H1 (cell line): ENCODE results near the gene NEGR1. TPM values are rescaled to one million over a fixed set of nuclear protein-coding genes. Genes with fewer than 3 reads are reported as not detected.

Experiments
- CTCF ChIA-PET: fragments of 300-600 bp; sonication (Branson Sonifier 250); formaldehyde crosslinking; loops from one replicate; lab custom pipeline; 2021; ENCODE audit not compliant: partially characterized antibody; lab: Charles Lee
- POLR2A ChIA-PET: fragments of 300-600 bp; sonication (Branson Sonifier 250); formaldehyde crosslinking; loops from one replicate; lab custom pipeline; 2021; ENCODE audit warnings: inconsistent platforms; ENCODE audit not compliant: partially characterized antibody; lab: Charles Lee
- DNase-seq, 2 experiments: peaks; one replicate each; pipeline versions ENCODE4 v3.0.0 to v3.0.0-alpha.2; 2010 to 2022; ENCODE audit warnings: low spot score in 2 of 2, low read depth in 1 of 2, mixed read lengths in 1 of 2
- FAIRE-seq: peaks from 2 replicates; lab custom pipeline; 2011; peaks lifted over from hg19 to GRCh38; lab: Jason Lieb, UNC
- H2AFZ ChIP-seq: 2 replicates; pipeline ENCODE4 v1.8.1; 2012; ENCODE audit warnings: low read length, inconsistent platforms
- H2AK5ac ChIP-seq: 2 replicates; pipeline ENCODE4 v1.6.1; 2013; ENCODE audit warnings: low read depth, low read length
- H2BK120ac ChIP-seq: replicated peaks from 2 replicates; pipeline ENCODE3; 2013; ENCODE audit warnings: low read depth, low read length, inconsistent platforms
- H2BK12ac ChIP-seq: 2 replicates; pipeline ENCODE4 v1.6.1; 2013; ENCODE audit warnings: low read depth, low read length
- H2BK15ac ChIP-seq: 2 replicates; pipeline ENCODE4 v1.6.1; 2013; ENCODE audit warnings: low read length
- H2BK20ac ChIP-seq: 2 replicates; pipeline ENCODE4 v1.6.1; 2013; ENCODE audit warnings: low read length
- H2BK5ac ChIP-seq: 2 replicates; pipeline ENCODE4 v1.6.1; 2013; ENCODE audit warnings: low read depth, low read length
- H3K14ac ChIP-seq: 2 replicates; pipeline ENCODE4 v1.6.1; 2013; ENCODE audit warnings: inconsistent platforms; ENCODE audit not compliant: insufficient read length
- H3K18ac ChIP-seq: 2 replicates; pipeline ENCODE4 v1.6.1; 2013; ENCODE audit warnings: low read length; ENCODE audit errors: extremely low read depth
- H3K23ac ChIP-seq: 2 replicates; pipeline ENCODE4 v1.6.1; 2013; ENCODE audit warnings: inconsistent platforms; ENCODE audit not compliant: insufficient read length
- H3K23me2 ChIP-seq: 2 replicates; pipeline ENCODE4 v1.6.1; 2013; ENCODE audit warnings: low read depth, low read length
- H3K27ac ChIP-seq: 2 replicates; pipeline ENCODE4 v1.6.1; 2011; ENCODE audit warnings: low read depth, low read length, inconsistent platforms
- H3K27me3 ChIP-seq, 4 experiments: replicated peaks in 1 of 4; 1 replicate in 1 of 4; 2 replicates in 3 of 4; pipeline versions ENCODE4 v1.6.1 to v1.8.1; 2011 to 2013; ENCODE audit warnings: low read length in 3 of 4, mild to moderate bottlenecking in 3 of 4, inconsistent platforms in 2 of 4, mixed read lengths in 2 of 4, moderate library complexity in 1 of 4; ENCODE audit not compliant: control insufficient read depth in 3 of 4, insufficient read depth in 3 of 4; ENCODE audit errors: extremely low read depth in 1 of 4
- H3K36me3 ChIP-seq, 4 experiments: 2 replicates each; pipeline versions ENCODE4 v1.6.1 to v1.8.1; 2011 to 2013; ENCODE audit warnings: mild to moderate bottlenecking in 4 of 4, low read length in 3 of 4, moderate library complexity in 2 of 4, control low read depth in 1 of 4, inconsistent platforms in 1 of 4; ENCODE audit not compliant: insufficient read depth in 4 of 4, control insufficient read depth in 2 of 4
- H3K4ac ChIP-seq: replicated peaks from 2 replicates; pipeline ENCODE3; 2013; ENCODE audit warnings: low read length, low read depth, mixed read lengths, inconsistent platforms; ENCODE audit not compliant: insufficient read length
- H3K4me1 ChIP-seq, 4 experiments: replicated peaks in 1 of 4; 1 replicate in 1 of 4; 2 replicates in 3 of 4; pipeline versions ENCODE4 v1.6.1 to v1.8.1; 2011 to 2013; ENCODE audit warnings: low read length in 3 of 4, inconsistent platforms in 2 of 4, mixed read lengths in 1 of 4; ENCODE audit not compliant: insufficient read depth in 4 of 4, control insufficient read depth in 3 of 4
- H3K4me2 ChIP-seq, 2 experiments: 2 replicates each; pipeline versions ENCODE4 v1.6.1 to v1.8.1; 2011 to 2013; ENCODE audit warnings: low read depth in 2 of 2, low read length in 2 of 2, control low read depth in 1 of 2, inconsistent platforms in 1 of 2, mild to moderate bottlenecking in 1 of 2; ENCODE audit not compliant: insufficient read depth in 1 of 2
- H3K4me3 ChIP-seq, 4 experiments: fragments of 200-600, 300-600 bp in 1 of 4; sonication (generic), shearing (Covaris generic), sonication (Bioruptor Twin) in 1 of 4; 2 replicates each; pipeline versions ENCODE4 v1.5.1 to v1.8.1; 2011 to 2016; ENCODE audit warnings: low read length in 4 of 4, low read depth in 3 of 4, control low read depth in 2 of 4, inconsistent platforms in 2 of 4, mild to moderate bottlenecking in 2 of 4, mixed read lengths in 1 of 4, moderate library complexity in 1 of 4; ENCODE audit not compliant: insufficient read depth in 2 of 4; ENCODE audit errors: extremely low read depth in 1 of 4
- H3K56ac ChIP-seq: replicated peaks from 2 replicates; pipeline ENCODE3; 2013; ENCODE audit warnings: low read depth, mild to moderate bottlenecking, mixed read lengths, low read length, inconsistent platforms; ENCODE audit not compliant: insufficient read length
- H3K79me1 ChIP-seq: 2 replicates; pipeline ENCODE4 v1.6.1; 2013; ENCODE audit warnings: low read depth, low read length, control low read depth
- H3K79me2 ChIP-seq, 2 experiments: 2 replicates each; pipeline versions ENCODE4 v1.6.1 to v1.8.1; 2012 to 2013; ENCODE audit warnings: low read length in 2 of 2, mild to moderate bottlenecking in 2 of 2, inconsistent platforms in 1 of 2; ENCODE audit not compliant: insufficient read depth in 2 of 2, control insufficient read depth in 1 of 2
- H3K9ac ChIP-seq, 4 experiments: replicated peaks in 1 of 4; 1 replicate in 1 of 4; 2 replicates in 3 of 4; pipeline versions ENCODE4 v1.6.1 to v1.8.1; 2011 to 2013; ENCODE audit warnings: low read depth in 3 of 4, low read length in 3 of 4, control low read depth in 2 of 4, mild to moderate bottlenecking in 2 of 4, moderate library complexity in 2 of 4, inconsistent platforms in 1 of 4; ENCODE audit errors: extremely low read depth in 1 of 4
- H3K9me3 ChIP-seq, 2 experiments: 2 replicates each; pipeline versions ENCODE4 v1.6.1 to v1.8.1; 2012 to 2013; ENCODE audit warnings: mild to moderate bottlenecking in 2 of 2, moderate library complexity in 2 of 2, control low read depth in 1 of 2, inconsistent platforms in 1 of 2, low read depth in 1 of 2, low read length in 1 of 2, mixed read lengths in 1 of 2; ENCODE audit not compliant: insufficient read depth in 2 of 2
- H4K20me1 ChIP-seq, 2 experiments: replicated peaks in 1 of 2; 2 replicates each; pipeline versions ENCODE3 to v1.8.1; 2011 to 2013; ENCODE audit warnings: inconsistent platforms in 2 of 2, low read length in 2 of 2, mild to moderate bottlenecking in 1 of 2; ENCODE audit not compliant: insufficient read depth in 2 of 2, control insufficient read depth in 1 of 2
- H4K5ac ChIP-seq: 2 replicates; pipeline ENCODE4 v1.6.1; 2013; ENCODE audit warnings: low read length, low read depth, mixed read lengths, inconsistent platforms; ENCODE audit not compliant: insufficient read length
- H4K8ac ChIP-seq: 2 replicates; pipeline ENCODE4 v1.8.0; 2013; ENCODE audit warnings: mild to moderate bottlenecking, moderate library complexity, low read length, inconsistent platforms; ENCODE audit not compliant: insufficient read depth; ENCODE audit errors: extremely low read depth
- H4K91ac ChIP-seq: replicated peaks from 2 replicates; pipeline ENCODE3; 2013; ENCODE audit warnings: low read length, mixed read lengths, inconsistent platforms; ENCODE audit not compliant: insufficient read length
- ASH2L ChIP-seq: fragments of 200-600, 300-600 bp; sonication (generic); IDR thresholded peaks from one replicate; pipeline ENCODE4 v1.7.1; 2017; ENCODE audit warnings: low read length
- CHD1 ChIP-seq: IDR thresholded peaks from 2 replicates; pipeline ENCODE4 v1.6.1; 2012; ENCODE audit warnings: low read depth, low read length, improper control_type of control experiment
- CHD2 ChIP-seq: IDR thresholded peaks from 2 replicates; pipeline ENCODE4 v1.6.1; 2012; ENCODE audit warnings: low read length, improper control_type of control experiment
- SP1 ChIP-seq: IDR thresholded peaks from 2 replicates; pipeline ENCODE4 v1.6.1; 2011; ENCODE audit warnings: low read depth, low read length
- WGBS, 2 experiments: shearing (Covaris generic) in 1 of 2; methylation state at CpG; one replicate each; pipeline versions ENCODE4 v1.1.6 to v1.1.7; 2013 to 2015; ENCODE audit warnings: low lambda C conversion rate in 2 of 2, mixed read lengths in 2 of 2, inconsistent platforms in 1 of 2, low coverage in 1 of 2, missing lambda C conversion rate in 1 of 2; ENCODE audit not compliant: insufficient replicate concordance in 2 of 2, insufficient coverage in 1 of 2, insufficient read length in 1 of 2; ENCODE audit errors: extremely low coverage in 1 of 2, missing lambda C conversion rate in 1 of 2; 5-methylcytosine and 5-hydroxymethylcytosine counted together
- polyA plus RNA-seq, 7 experiments: library from polyadenylated mRNA; depleted of rRNA in 3 of 7; stranded (reverse) in 5 of 7; unstranded in 2 of 7; fragments of >200 nt in 5 of 7; fragments of 200-250 nt in 2 of 7; gene quantifications; 1 replicate in 5 of 7; 2 replicates in 1 of 7; 4 replicates in 1 of 7; pipeline versions ENCODE4 v1.2.1 to v1.2.3, GENCODE V29; 2011 to 2013; ENCODE audit warnings: missing spikeins in 2 of 7, mixed read lengths in 2 of 7
- total RNA-seq: library from RNA; stranded (reverse); fragmentation: NEBNext Ultra II Directional; extraction: Animal tissue kit (Norgen Biotek cat#: 25700); gene quantifications from 2 replicates; pipeline ENCODE4 v1.2.1, GENCODE V29; 2021
- TF ChIP-seq, protein P1 (sequence below), 3 experiments: IDR thresholded peaks; 1 replicate in 2 of 3; 2 replicates in 1 of 3; pipeline versions ENCODE4 v1.5.1 to v1.6.1; 2011; ENCODE audit warnings: low read length in 3 of 3, mild to moderate bottlenecking in 3 of 3, inconsistent platforms in 2 of 3, low read depth in 1 of 3, moderate library complexity in 1 of 3; ENCODE audit not compliant: insufficient read depth in 1 of 3; ENCODE audit errors: control extremely low read depth in 1 of 3

Gene NEGR1
- total and polyA plus RNA-seq, 2 of the 8 experiments (the other 6 are each of a cell fraction or from before 2014, with no cell fraction given) = 0.71 to 1.3 TPM

DNA sequence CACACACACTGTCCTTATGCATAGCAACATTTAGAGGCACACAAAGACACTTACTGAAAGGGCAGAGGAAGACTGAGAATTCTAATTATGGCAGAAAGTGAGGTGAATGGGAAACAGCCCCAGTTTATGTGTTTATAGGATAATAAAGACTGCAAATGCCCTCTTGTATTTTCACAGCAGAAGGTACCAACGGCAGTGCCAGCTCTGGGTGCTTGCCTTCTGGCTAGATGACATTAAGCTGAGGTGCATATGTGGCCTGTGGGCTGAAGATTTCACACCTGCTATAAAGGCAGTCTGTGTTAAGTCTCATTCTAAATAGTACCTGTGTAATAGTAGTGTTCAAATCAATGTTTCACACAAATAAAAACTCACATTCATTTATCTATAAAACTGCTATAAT, 854.3 kb downstream of the NEGR1 start:
- Histone ChIP-seq H2AK5ac (peak overlapping the region; percentile 44; the same call in 1 of the 2 replicates), H3K27ac (no peak overlapping the region), H3K9ac (no peak overlapping the region), H3K18ac (no peak overlapping the region), H3K4me1 (peaks cover 0 to 3% (median under 1%) of the 10 kb centered on the region in 4 experiments; a peak in 3 of 7 replicates), H3K14ac (no peak overlapping the region), H3K56ac (no peak overlapping the region), H3K23me2 (no peaks in the 10 kb centered on the region), H3K9me3 (no peaks in the 10 kb centered on the region), H3K23ac (no peak overlapping the region), H3K4ac (no peak overlapping the region), H3K4me2 (no peak overlapping the region), H2BK15ac (no peak overlapping the region), H3K79me1 (no peaks in the 10 kb centered on the region), H3K36me3 (no peaks in the 10 kb centered on the region), H4K91ac (no peak overlapping the region), H2BK5ac (no peak overlapping the region), H3K79me2 (no peaks in the 10 kb centered on the region), H2AFZ (no peak overlapping the region), H4K5ac (no peak overlapping the region), H2BK20ac (no peak overlapping the region), H2BK12ac (no peak overlapping the region), H4K8ac (no peak overlapping the region), H2BK120ac (no peak overlapping the region), H3K27me3 (no peaks in the 10 kb centered on the region), H3K4me3 (no peak overlapping the region), H4K20me1 (no peaks in the 10 kb centered on the region)
- POLR2A ChIA-PET = no interaction called here
- WGBS, 2 experiments = 90% methylated on average over 1 of the region's 1 CpG; no CpG with 5 or more reads in 1 of the 2 experiments
- no peak for TF ChIP-seq ASH2L
- TF ChIP-seq, protein P1, sequence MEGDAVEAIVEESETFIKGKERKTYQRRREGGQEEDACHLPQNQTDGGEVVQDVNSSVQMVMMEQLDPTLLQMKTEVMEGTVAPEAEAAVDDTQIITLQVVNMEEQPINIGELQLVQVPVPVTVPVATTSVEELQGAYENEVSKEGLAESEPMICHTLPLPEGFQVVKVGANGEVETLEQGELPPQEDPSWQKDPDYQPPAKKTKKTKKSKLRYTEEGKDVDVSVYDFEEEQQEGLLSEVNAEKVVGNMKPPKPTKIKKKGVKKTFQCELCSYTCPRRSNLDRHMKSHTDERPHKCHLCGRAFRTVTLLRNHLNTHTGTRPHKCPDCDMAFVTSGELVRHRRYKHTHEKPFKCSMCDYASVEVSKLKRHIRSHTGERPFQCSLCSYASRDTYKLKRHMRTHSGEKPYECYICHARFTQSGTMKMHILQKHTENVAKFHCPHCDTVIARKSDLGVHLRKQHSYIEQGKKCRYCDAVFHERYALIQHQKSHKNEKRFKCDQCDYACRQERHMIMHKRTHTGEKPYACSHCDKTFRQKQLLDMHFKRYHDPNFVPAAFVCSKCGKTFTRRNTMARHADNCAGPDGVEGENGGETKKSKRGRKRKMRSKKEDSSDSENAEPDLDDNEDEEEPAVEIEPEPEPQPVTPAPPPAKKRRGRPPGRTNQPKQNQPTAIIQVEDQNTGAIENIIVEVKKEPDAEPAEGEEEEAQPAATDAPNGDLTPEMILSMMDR (IDR thresholded peaks at IDR 0.05; ENCODE audit: control extremely low read depth in 1 of 3, insufficient read depth in 1 of 3, low read depth in 1 of 3, low read length in 3 of 3) = no peak
- TF ChIP-seq CHD1 = no peak
- no peak for TF ChIP-seq SP1
- TF ChIP-seq CHD2 = no peak
- CTCF ChIA-PET = no interaction called here
- no peak for FAIRE-seq
- DNase-seq = no peak
